NT2/D1 (cell line): ENCODE results near the gene TSPAN9.

Experiments used
- SUZ12 ChIP-seq: IDR thresholded peaks from 2 replicates; pipeline ENCODE4 v1.6.1; 2011; ENCODE audit not compliant: insufficient read length, insufficient read depth; ENCODE audit errors: extremely low read depth
- YY1 ChIP-seq: IDR thresholded peaks from 2 replicates; pipeline ENCODE4 v1.6.1; 2011; ENCODE audit not compliant: insufficient read length, insufficient read depth
- ZNF274 ChIP-seq: IDR thresholded peaks from 2 replicates; pipeline ENCODE4 v1.6.1; 2011; ENCODE audit warnings: mild to moderate bottlenecking, low read depth, low read length

- no peak for TF ChIP-seq YY1
- TF ChIP-seq ZNF274, result no peak
- TF ChIP-seq SUZ12, result no peak
Measured at GRCh38 chr12:3081886-3082285, 4.7 kb downstream of the TSPAN9 start.
